GM23338 (cell line): ENCODE measurements around the gene ABCC5.

Experiments
- CREB1 ChIP-seq: fragments of 250-450 bp; sonication (Bioruptor Pico); IDR thresholded peaks from 2 replicates; pipeline ENCODE4 v1.5.0; 2020; ENCODE audit warnings: low read depth, mild to moderate bottlenecking, moderate library complexity
- CTCF ChIP-seq, 2 experiments: fragments of 200-600 bp in 1 of 2; sonication (generic) in 1 of 2; conservative IDR thresholded peaks; 2 replicates each; pipeline versions ENCODE4 v1.5.1 to v1.6.1; 2016 to 2017; ENCODE audit warnings: antibody characterized with exemption in 2 of 2, low read depth in 2 of 2, mild to moderate bottlenecking in 2 of 2, moderate library complexity in 1 of 2
- EZH2 ChIP-seq: fragments of 200-600 bp; sonication (generic); IDR thresholded peaks from one replicate; pipeline ENCODE4 v1.8.0; 2017; ENCODE audit warnings: antibody characterized with exemption, mild to moderate bottlenecking, low read depth; ENCODE audit not compliant: unreplicated experiment
- EZH2phosphoT487 ChIP-seq: fragments of 200-600 bp; sonication (generic); IDR thresholded peaks from one replicate; pipeline ENCODE4 v1.8.1; 2018; ENCODE audit warnings: antibody characterized with exemption; ENCODE audit not compliant: unreplicated experiment
- JUNB ChIP-seq: IDR thresholded peaks from one replicate; pipeline ENCODE4 v1.6.1; 2016; ENCODE audit warnings: antibody characterized with exemption; ENCODE audit not compliant: unreplicated experiment
- POLR2AphosphoS5 ChIP-seq: IDR thresholded peaks from 2 replicates; pipeline ENCODE4 v1.6.1; 2016; ENCODE audit warnings: antibody characterized with exemption, low read depth

GRCh38 chr3:183898028-183898431, 119.7 kb downstream of the ABCC5 start:
- TF ChIP-seq CTCF (conservative IDR thresholded peaks at IDR 0.05; ENCODE audit: low read depth in 2 of 2) (peak; percentile 23 to 27; a peak in 3 of 4 replicates), POLR2AphosphoS5 (no peak), EZH2phosphoT487 (no peak), EZH2 (no peak), CREB1 (CRISPR knock-in tag) (no peak), JUNB (no peak)
